Measurements from ENCODE around the gene FAM210A.

DNA sequence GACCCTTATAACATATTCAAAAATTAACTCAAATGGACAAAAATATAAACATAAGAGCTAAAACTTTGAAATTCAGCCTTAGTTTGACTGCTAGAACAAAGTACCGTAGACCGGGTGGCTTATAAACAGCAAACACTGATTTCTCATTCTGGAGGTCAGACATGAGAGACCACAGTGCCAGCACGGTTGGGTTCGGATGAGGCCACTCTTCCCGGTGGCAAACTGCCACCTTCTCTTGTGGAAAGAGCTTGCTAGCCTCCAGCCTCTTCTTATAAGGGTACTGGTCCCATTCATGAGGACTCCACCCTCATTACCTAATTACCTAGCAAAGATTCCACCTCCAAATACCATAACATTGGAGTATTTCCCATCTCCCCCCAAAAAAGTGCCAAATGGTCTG lies 91.3 kb downstream of the FAM210A start:
- TF ChIP-seq, protein P1, sequence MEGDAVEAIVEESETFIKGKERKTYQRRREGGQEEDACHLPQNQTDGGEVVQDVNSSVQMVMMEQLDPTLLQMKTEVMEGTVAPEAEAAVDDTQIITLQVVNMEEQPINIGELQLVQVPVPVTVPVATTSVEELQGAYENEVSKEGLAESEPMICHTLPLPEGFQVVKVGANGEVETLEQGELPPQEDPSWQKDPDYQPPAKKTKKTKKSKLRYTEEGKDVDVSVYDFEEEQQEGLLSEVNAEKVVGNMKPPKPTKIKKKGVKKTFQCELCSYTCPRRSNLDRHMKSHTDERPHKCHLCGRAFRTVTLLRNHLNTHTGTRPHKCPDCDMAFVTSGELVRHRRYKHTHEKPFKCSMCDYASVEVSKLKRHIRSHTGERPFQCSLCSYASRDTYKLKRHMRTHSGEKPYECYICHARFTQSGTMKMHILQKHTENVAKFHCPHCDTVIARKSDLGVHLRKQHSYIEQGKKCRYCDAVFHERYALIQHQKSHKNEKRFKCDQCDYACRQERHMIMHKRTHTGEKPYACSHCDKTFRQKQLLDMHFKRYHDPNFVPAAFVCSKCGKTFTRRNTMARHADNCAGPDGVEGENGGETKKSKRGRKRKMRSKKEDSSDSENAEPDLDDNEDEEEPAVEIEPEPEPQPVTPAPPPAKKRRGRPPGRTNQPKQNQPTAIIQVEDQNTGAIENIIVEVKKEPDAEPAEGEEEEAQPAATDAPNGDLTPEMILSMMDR (IDR thresholded peaks at IDR 0.05) = no peak
- TF ChIP-seq POLR2A (IDR thresholded peaks at IDR 0.05) (no peak), POLR2AphosphoS5 (IDR thresholded peaks at IDR 0.05) (no peak)
